ENCODE measurements around the gene DFFB. TPM values are rescaled to one million over a fixed set of nuclear protein-coding genes. Genes with fewer than 3 reads are reported as not detected.

The DFFB gene
- total and polyA plus RNA-seq, 2 of the 4 experiments (the other 2 are of a cell fraction): 6.5 to 7.3 TPM

- no peak overlapping the region for H2BK5ac ChIP-seq (ENCODE audit: low read depth, low read length, poor library complexity, severe bottlenecking)
- no peak overlapping the region for H2AFZ ChIP-seq (replicated peaks; ENCODE audit: low read length, poor library complexity)
- H3K79me1 ChIP-seq (ENCODE audit: low read depth in 1 of 2, low read length in 2 of 2): no peaks in the 10 kb centered on the region
- no peak for TF ChIP-seq SMC3 (IDR thresholded peaks at IDR 0.05; ENCODE audit: low read depth, low read length)
- TF ChIP-seq CTCF (conservative IDR thresholded peaks at IDR 0.05; ENCODE audit: low read depth, low read length): no peak
- TF ChIP-seq POLR2A (IDR thresholded peaks at IDR 0.05; ENCODE audit: low read depth, low read length): no peak
- no peak for TF ChIP-seq CEBPB (IDR thresholded peaks at IDR 0.05; ENCODE audit: low read depth, low read length)
- TF ChIP-seq FOS (IDR thresholded peaks at IDR 0.05; ENCODE audit: low read depth, low read length): no peak
- no peak for TF ChIP-seq RCOR1 (IDR thresholded peaks at IDR 0.05; ENCODE audit: insufficient replicate concordance, low read length)
- TF ChIP-seq BHLHE40 (IDR thresholded peaks at IDR 0.05; ENCODE audit: low read depth, low read length): no peak
- TF ChIP-seq MAFK (IDR thresholded peaks at IDR 0.05; ENCODE audit: low read depth, low read length): no peak
- TF ChIP-seq ELK1 (IDR thresholded peaks at IDR 0.05; ENCODE audit: borderline replicate concordance, low read depth, low read length): no peak
- no peak for TF ChIP-seq USF2 (IDR thresholded peaks at IDR 0.05; ENCODE audit: low read depth, low read length)
- no peak for TF ChIP-seq RAD21 (IDR thresholded peaks at IDR 0.05; ENCODE audit: low read length)
- no peak overlapping the region for H3K4me2 ChIP-seq (ENCODE audit: low read depth, low read length)
- no peak overlapping the region for H3K18ac ChIP-seq (ENCODE audit: low read depth, low read length)
- no TSS peak for BruUV-seq (replicated peaks)
- no peak overlapping the region for H3K56ac ChIP-seq (ENCODE audit: extremely low read depth, insufficient read depth, low read length)
- POLR2A ChIA-PET (ENCODE audit: unreplicated experiment): interaction anchor here (0.6 kb wide), 1 partner anchor 368 kb away, joined by 3 read pairs; no protein-coding TSS in a partner anchor
- no peaks in the 10 kb centered on the region; the same call in 1 of the 2 replicates for H3K9me1 ChIP-seq (ENCODE audit: insufficient read depth, low read length)
- H2AK9ac ChIP-seq (replicated peaks; ENCODE audit: low read depth, low read length, poor library complexity): no peak overlapping the region
- no peak overlapping the region for H4K8ac ChIP-seq (ENCODE audit: low read depth in 2 of 2, low read length in 2 of 2)
- no peak overlapping the region for H3K4me3 ChIP-seq (ENCODE audit: insufficient read depth, low read depth, low read length)
- no peak overlapping the region for H3K14ac ChIP-seq (replicated peaks; ENCODE audit: low read depth, low read length)
- no peak overlapping the region for H3K9ac ChIP-seq (ENCODE audit: low read depth, low read length)
- intact Hi-C loops (cut with micrococcal nuclease): no loop called here
- no peak overlapping the region for H2BK120ac ChIP-seq (ENCODE audit: low read depth, low read length)
- H2BK15ac ChIP-seq (ENCODE audit: low read depth, low read length): no peak overlapping the region
- in situ Hi-C loops (cut with MboI; ENCODE audit: low sequenced_read_pairs): loop anchor here (25.0 kb wide), 1 partner anchor 2005 kb away; no protein-coding TSS in a partner anchor
- no peak overlapping the region for H4K5ac ChIP-seq (ENCODE audit: low read depth, low read length)
- no peak overlapping the region for H3K23ac ChIP-seq (ENCODE audit: low read depth, low read length)
- 70% methylated on average over 15 of the region's 22 CpGs; no CpG with 5 or more reads in 1 of the 2 experiments for WGBS, 2 experiments (ENCODE audit: extremely low coverage in 2 of 2, insufficient read length in 1 of 2)
- H2BK20ac ChIP-seq (ENCODE audit: low read depth, low read length): no peak overlapping the region
- no peaks in the 10 kb centered on the region for H3K36me3 ChIP-seq (ENCODE audit: control insufficient read depth, insufficient read depth, low read length)
- H4K20me1 ChIP-seq (ENCODE audit: insufficient read depth, low read length): no peaks in the 10 kb centered on the region
- no peaks in the 10 kb centered on the region for H3K9me3 ChIP-seq (ENCODE audit: control insufficient read depth, insufficient read depth, low read length)
- no peak overlapping the region for H3K4ac ChIP-seq (ENCODE audit: low read depth, low read length)
- CTCF ChIA-PET: no interaction called here
- dilution Hi-C loops (cut with HindIII; ENCODE audit: low sequenced_read_pairs, unreplicated experiment): no loop called here
- ATAC-seq (ENCODE audit: low read depth) (no peak), DNase-seq (no peak)
- no peaks in the 10 kb centered on the region for H3K4me1 ChIP-seq (ENCODE audit: control insufficient read depth, insufficient read depth, low read length)
- no peak overlapping the region for H2AK5ac ChIP-seq (ENCODE audit: low read depth, low read length)
- peaks cover 7% of the 10 kb centered on the region; the same call in 1 of the 2 replicates for H3K27me3 ChIP-seq (ENCODE audit: control insufficient read depth, insufficient read depth, low read length)
- no peak overlapping the region for H4K91ac ChIP-seq (ENCODE audit: insufficient read depth, low read depth, low read length)
- H3K27ac ChIP-seq (ENCODE audit: insufficient read depth, low read length): no peak overlapping the region
Observed at GRCh38 chr1:3907031-3907534, 49.8 kb downstream of the DFFB start.
